Measurements from ENCODE around the gene PCLAF. TPM values are rescaled to one million over a fixed set of nuclear protein-coding genes. Genes with fewer than 3 reads are reported as not detected.

PCLAF gene
- total and polyA plus RNA-seq, 2 of the 8 experiments (the other 6 are each of a cell fraction or from before 2014, with no cell fraction given), result 76.2 to 124 TPM

GRCh38 chr15:64343841-64344240, 37.4 kb downstream of the PCLAF start:
- no peak overlapping the region for H2BK12ac ChIP-seq (ENCODE audit: low read depth, low read length)
- no peaks in the 10 kb centered on the region for H3K79me1 ChIP-seq (ENCODE audit: low read depth, low read length)
- no peaks in the 10 kb centered on the region; a peak in 1 of 8 replicates for H3K36me3 ChIP-seq (ENCODE audit: control insufficient read depth in 2 of 4, insufficient read depth in 4 of 4, low read length in 3 of 4)
- no peak overlapping the region for H3K56ac ChIP-seq (replicated peaks; ENCODE audit: insufficient read length, low read depth, low read length)
- H4K5ac ChIP-seq (ENCODE audit: insufficient read length, low read depth, low read length), result no peak overlapping the region
- no peak overlapping the region for H2AK5ac ChIP-seq (ENCODE audit: low read depth, low read length)
- peaks cover 0 to 4% (median 0%) of the 10 kb centered on the region in 4 experiments; a peak in 2 of 7 replicates for H3K4me1 ChIP-seq (replicated peaks in 1 of 4; ENCODE audit: control insufficient read depth in 3 of 4, insufficient read depth in 4 of 4, low read length in 3 of 4)
- no peak overlapping the region for H3K9ac ChIP-seq (replicated peaks in 1 of 4; ENCODE audit: extremely low read depth in 1 of 4, low read depth in 3 of 4, low read length in 3 of 4)
- H2BK20ac ChIP-seq (ENCODE audit: low read length), result no peak overlapping the region
- peaks cover 0 to 31% of the 10 kb centered on the region in 2 experiments; a peak in 2 of 4 replicates for H3K79me2 ChIP-seq (ENCODE audit: control insufficient read depth in 1 of 2, insufficient read depth in 2 of 2, low read length in 2 of 2)
- WGBS, 2 experiments (ENCODE audit: extremely low coverage in 1 of 2, insufficient coverage in 1 of 2, insufficient read length in 1 of 2, insufficient replicate concordance in 2 of 2, low coverage in 1 of 2, low lambda C conversion rate in 2 of 2, missing lambda C conversion rate in 1 of 2), result 90% methylated on average over 2 of the region's 2 CpGs; no CpG with 5 or more reads in 1 of the 2 experiments
- no peaks in the 10 kb centered on the region for H3K9me3 ChIP-seq (ENCODE audit: insufficient read depth in 2 of 2, low read depth in 1 of 2, low read length in 1 of 2)
- no peak overlapping the region for H2BK120ac ChIP-seq (replicated peaks; ENCODE audit: low read depth, low read length)
- H3K4me3 ChIP-seq (ENCODE audit: extremely low read depth in 1 of 4, insufficient read depth in 2 of 4, low read depth in 3 of 4, low read length in 4 of 4), result no peak overlapping the region
- ChIA-PET CTCF (ENCODE audit: partially characterized antibody) (no interaction called here), POLR2A (ENCODE audit: partially characterized antibody) (no interaction called here)
- no peak overlapping the region for H3K18ac ChIP-seq (ENCODE audit: extremely low read depth, low read length)
- no peak for DNase-seq (ENCODE audit: low read depth in 1 of 2, low spot score in 2 of 2)
- no peaks in the 10 kb centered on the region for H4K20me1 ChIP-seq (replicated peaks in 1 of 2; ENCODE audit: control insufficient read depth in 1 of 2, insufficient read depth in 2 of 2, low read length in 2 of 2)
- H3K23me2 ChIP-seq (ENCODE audit: low read depth, low read length), result no peaks in the 10 kb centered on the region
- no peak overlapping the region for H2BK5ac ChIP-seq (ENCODE audit: low read depth, low read length)
- H3K14ac ChIP-seq (ENCODE audit: insufficient read length), result no peak overlapping the region
- H2BK15ac ChIP-seq (ENCODE audit: low read length), result no peak overlapping the region
- no peaks in the 10 kb centered on the region for H3K27me3 ChIP-seq (replicated peaks in 1 of 4; ENCODE audit: control insufficient read depth in 3 of 4, extremely low read depth in 1 of 4, insufficient read depth in 3 of 4, low read length in 3 of 4)
- no peak overlapping the region for H3K23ac ChIP-seq (ENCODE audit: insufficient read length)
- no peak overlapping the region for H4K91ac ChIP-seq (replicated peaks; ENCODE audit: insufficient read length, low read length)
- no peak overlapping the region for H2AFZ ChIP-seq (ENCODE audit: low read length)
- H4K8ac ChIP-seq (ENCODE audit: extremely low read depth, insufficient read depth, low read length), result no peak overlapping the region
- H3K4ac ChIP-seq (replicated peaks; ENCODE audit: insufficient read length, low read depth, low read length), result no peak overlapping the region
- no peak overlapping the region for H3K27ac ChIP-seq (ENCODE audit: low read depth, low read length)
- no peak for FAIRE-seq
- no peak overlapping the region for H3K4me2 ChIP-seq (ENCODE audit: insufficient read depth in 1 of 2, low read depth in 2 of 2, low read length in 2 of 2)
- TF ChIP-seq, protein P1, sequence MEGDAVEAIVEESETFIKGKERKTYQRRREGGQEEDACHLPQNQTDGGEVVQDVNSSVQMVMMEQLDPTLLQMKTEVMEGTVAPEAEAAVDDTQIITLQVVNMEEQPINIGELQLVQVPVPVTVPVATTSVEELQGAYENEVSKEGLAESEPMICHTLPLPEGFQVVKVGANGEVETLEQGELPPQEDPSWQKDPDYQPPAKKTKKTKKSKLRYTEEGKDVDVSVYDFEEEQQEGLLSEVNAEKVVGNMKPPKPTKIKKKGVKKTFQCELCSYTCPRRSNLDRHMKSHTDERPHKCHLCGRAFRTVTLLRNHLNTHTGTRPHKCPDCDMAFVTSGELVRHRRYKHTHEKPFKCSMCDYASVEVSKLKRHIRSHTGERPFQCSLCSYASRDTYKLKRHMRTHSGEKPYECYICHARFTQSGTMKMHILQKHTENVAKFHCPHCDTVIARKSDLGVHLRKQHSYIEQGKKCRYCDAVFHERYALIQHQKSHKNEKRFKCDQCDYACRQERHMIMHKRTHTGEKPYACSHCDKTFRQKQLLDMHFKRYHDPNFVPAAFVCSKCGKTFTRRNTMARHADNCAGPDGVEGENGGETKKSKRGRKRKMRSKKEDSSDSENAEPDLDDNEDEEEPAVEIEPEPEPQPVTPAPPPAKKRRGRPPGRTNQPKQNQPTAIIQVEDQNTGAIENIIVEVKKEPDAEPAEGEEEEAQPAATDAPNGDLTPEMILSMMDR (IDR thresholded peaks at IDR 0.05; ENCODE audit: control extremely low read depth in 1 of 3, insufficient read depth in 1 of 3, low read depth in 1 of 3, low read length in 3 of 3), result no peak
- TF ChIP-seq RNF2 (IDR thresholded peaks at IDR 0.05; ENCODE audit: borderline replicate concordance, low read depth, low read length, missing control alignments, poor library complexity, severe bottlenecking) (no peak), TCF12 (IDR thresholded peaks at IDR 0.05; ENCODE audit: low read depth, low read length) (no peak), YY1 (IDR thresholded peaks at IDR 0.05; ENCODE audit: low read depth, low read length) (no peak), JUN (IDR thresholded peaks at IDR 0.05; ENCODE audit: low read depth, low read length) (no peak), ATF3 (IDR thresholded peaks at IDR 0.05; ENCODE audit: insufficient read depth, low read depth, low read length) (no peak), ASH2L (IDR thresholded peaks at IDR 0.05; ENCODE audit: low read length) (no peak), BRCA1 (IDR thresholded peaks at IDR 0.05; ENCODE audit: low read depth, low read length) (no peak), EZH2 (IDR thresholded peaks at IDR 0.05; ENCODE audit: low read depth, low read length, severe bottlenecking) (no peak), TAF1 (IDR thresholded peaks at IDR 0.05; ENCODE audit: low read depth, low read length) (no peak), KDM4A (IDR thresholded peaks at IDR 0.05; ENCODE audit: low read depth, low read length, severe bottlenecking) (no peak)

Measured in H1 (cell line).